Adipocyte (in vitro differentiated cells): Measurements from ENCODE around the gene MINDY2.
A peak's percentile ranks its signal among the peaks of the same experiment; 100 is the strongest.
"Not testable (repeated sequence)": the region's sequence is repeated elsewhere in the genome, so short reads cannot be mapped to it uniquely, and the experiment has no call there.

ENCODE experiments used
- DNase-seq: peaks from one replicate; pipeline ENCODE4 v3.0.0-alpha.2; 2015; ENCODE audit warnings: low read depth
- H3K27me3 ChIP-seq: replicated peaks from 2 replicates; pipeline ENCODE4 v1.7.0; 2013; ENCODE audit warnings: mild to moderate bottlenecking, low read length, moderate library complexity; ENCODE audit not compliant: control insufficient read depth, insufficient read depth
- H3K36me3 ChIP-seq: 2 replicates; pipeline ENCODE4 v1.7.0; 2013; ENCODE audit warnings: low read length, mild to moderate bottlenecking, moderate library complexity; ENCODE audit not compliant: control insufficient read depth, insufficient read depth, severe bottlenecking
- H3K4me1 ChIP-seq: 2 replicates; pipeline ENCODE4 v1.7.0; 2013; ENCODE audit warnings: mild to moderate bottlenecking, low read length, moderate library complexity; ENCODE audit not compliant: control insufficient read depth, insufficient read depth
- H3K4me3 ChIP-seq: 2 replicates; pipeline ENCODE4 v1.7.0; 2013; ENCODE audit warnings: mild to moderate bottlenecking, low read length, moderate library complexity
- H3K9ac ChIP-seq: 2 replicates; pipeline ENCODE4 v1.7.0; 2013; ENCODE audit warnings: mild to moderate bottlenecking, low read length, moderate library complexity
- H3K9me3 ChIP-seq: 2 replicates; pipeline ENCODE4 v1.7.0; 2013; ENCODE audit warnings: mild to moderate bottlenecking, low read length, moderate library complexity; ENCODE audit not compliant: control insufficient read depth

Gene MINDY2

GRCh38 chr15:58840048-58840447, 68.9 kb downstream of the MINDY2 start:
- H3K27me3 ChIP-seq, result no peaks in the 10 kb centered on the region
- H3K36me3 ChIP-seq, result peaks cover 3% of the 10 kb centered on the region
- no peak overlapping the region for H3K9ac ChIP-seq
- no peaks in the 10 kb centered on the region for H3K9me3 ChIP-seq
- no peak for DNase-seq
- no peaks in the 10 kb centered on the region for H3K4me1 ChIP-seq
- H3K4me3 ChIP-seq, result no peak overlapping the region

DNA sequence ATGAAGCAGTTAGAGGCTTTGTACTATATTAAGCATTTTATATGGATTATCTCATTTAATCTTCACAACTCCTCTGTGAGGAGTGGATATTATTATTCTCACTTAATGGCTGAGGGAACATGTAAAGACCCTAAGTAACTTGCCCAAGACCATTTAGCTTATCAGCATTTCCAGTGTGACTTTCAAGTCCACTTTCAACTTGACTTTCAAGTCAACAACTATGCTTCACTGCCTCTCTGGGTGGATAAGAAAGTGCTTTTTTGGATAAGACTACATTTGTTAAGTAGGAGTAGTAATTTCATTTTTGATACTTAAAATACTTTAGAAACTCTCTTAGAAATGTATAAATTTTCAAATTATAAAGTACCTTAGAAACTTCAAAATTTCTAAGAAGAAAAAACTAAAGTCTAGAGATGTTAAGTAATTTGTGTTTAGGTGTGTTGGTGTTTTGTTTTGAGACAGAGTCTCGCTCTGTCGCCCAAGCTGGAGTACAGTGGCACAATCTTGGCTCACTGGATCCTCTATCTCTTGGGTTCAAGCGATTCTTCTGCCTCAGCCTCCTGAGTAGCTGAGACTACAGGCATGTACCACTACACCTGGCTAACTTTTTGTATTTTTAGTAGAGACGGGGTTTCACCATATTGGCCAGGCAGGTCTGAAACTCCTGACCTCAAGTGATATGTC, 71.8 kb downstream of the MINDY2 start:
- no peak for DNase-seq
- H3K27me3 ChIP-seq, result no peaks in the 10 kb centered on the region
- H3K9me3 ChIP-seq, result no peaks in the 10 kb centered on the region
- no peaks in the 10 kb centered on the region for H3K4me1 ChIP-seq
- H3K36me3 ChIP-seq, result peaks cover 13% of the 10 kb centered on the region
- no peak overlapping the region for H3K4me3 ChIP-seq
- no peak overlapping the region for H3K9ac ChIP-seq

DNA sequence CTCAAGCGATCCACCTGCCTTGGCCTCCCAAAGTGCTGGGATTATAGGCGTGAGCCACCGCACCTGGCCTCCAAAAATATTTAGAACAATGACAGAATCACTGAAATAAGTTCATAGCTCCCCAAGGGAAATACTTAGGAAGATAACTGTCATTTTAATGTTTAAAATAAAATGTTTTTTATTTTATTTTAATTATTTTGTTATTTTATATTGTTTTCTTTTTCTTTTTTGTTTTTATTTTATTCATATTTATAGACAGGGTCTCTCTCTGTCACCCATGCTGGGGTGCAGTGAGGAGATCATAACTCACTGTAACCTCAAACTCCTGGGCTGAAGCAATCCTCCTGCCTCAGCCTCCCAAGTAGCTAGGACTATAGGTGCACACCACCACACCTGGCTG, 80.1 kb downstream of the MINDY2 start:
- DNase-seq, H3K4me1 ChIP-seq, H3K9me3 ChIP-seq, H3K27me3 ChIP-seq, H3K4me3 ChIP-seq, H3K9ac ChIP-seq: not testable (repeated sequence)
- H3K36me3 ChIP-seq, result peaks cover 13% of the 10 kb centered on the region

DNA sequence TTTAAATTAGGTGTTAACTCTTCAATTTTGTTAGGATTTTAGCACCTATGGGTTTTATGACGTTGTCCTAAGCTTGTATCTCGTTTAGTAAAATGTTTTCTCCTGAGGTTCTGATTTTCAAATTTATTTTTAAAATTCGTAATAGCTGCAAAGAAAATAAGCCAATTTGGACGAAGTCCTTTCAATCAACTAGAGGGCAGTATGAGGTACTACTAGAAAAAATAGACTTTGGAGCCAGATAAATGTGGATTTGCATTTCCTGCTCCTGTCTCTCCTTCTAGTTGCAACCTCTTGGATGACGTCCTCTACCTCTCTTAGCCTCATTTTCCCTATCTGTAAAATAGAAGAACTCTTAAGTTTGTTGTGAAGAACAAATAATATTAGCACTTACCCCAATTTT, 81.2 kb downstream of the MINDY2 start:
- Histone ChIP-seq H3K4me3 (no peak overlapping the region), H3K4me1 (no peaks in the 10 kb centered on the region), H3K9ac (no peak overlapping the region), H3K27me3 (no peaks in the 10 kb centered on the region), H3K9me3 (no peaks in the 10 kb centered on the region), H3K36me3 (peaks cover 12% of the 10 kb centered on the region)
- no peak for DNase-seq

- H3K4me3 ChIP-seq, result no peak overlapping the region
Observed at GRCh38 chr15:58854593-58854992, 83.5 kb downstream of the MINDY2 start.

GRCh38 chr15:58856086-58856485, 85.0 kb downstream of the MINDY2 start:
- Histone ChIP-seq H3K36me3 (peaks cover 6% of the 10 kb centered on the region), H3K4me3 (no peak overlapping the region), H3K9ac (no peak overlapping the region), H3K9me3 (no peaks in the 10 kb centered on the region), H3K27me3 (no peaks in the 10 kb centered on the region), H3K4me1 (no peaks in the 10 kb centered on the region)
- DNase-seq, result peak; percentile 24

More at GRCh38 chr15:58854593-58854992, 83.5 kb downstream of the MINDY2 start:
- Histone ChIP-seq H3K9me3 (no peaks in the 10 kb centered on the region), H3K27me3 (no peaks in the 10 kb centered on the region), H3K9ac (no peak overlapping the region), H3K4me1 (no peaks in the 10 kb centered on the region), H3K36me3 (peaks cover 6% of the 10 kb centered on the region)
- DNase-seq, result no peak

DNA sequence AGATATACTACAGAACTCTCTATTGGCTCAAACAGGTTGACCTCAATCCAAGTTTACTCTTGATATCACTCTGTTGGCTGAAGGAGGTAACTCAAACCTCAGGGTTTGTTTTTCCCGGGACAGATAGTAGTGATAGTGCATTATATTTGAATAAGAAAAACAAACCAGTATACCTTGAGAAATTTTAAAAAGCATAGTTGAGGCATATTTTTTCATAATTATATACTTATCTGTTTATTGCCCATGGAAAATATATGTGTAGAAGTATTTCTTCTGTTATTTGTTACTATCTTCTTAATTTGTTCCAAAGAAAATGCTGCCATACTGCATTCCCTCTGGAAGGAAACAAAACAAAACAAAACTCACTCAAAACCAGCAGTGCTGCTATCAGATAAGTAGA, 85.5 kb downstream of the MINDY2 start:
- DNase-seq, H3K36me3 ChIP-seq: not testable (repeated sequence)

GRCh38 chr15:58862326-58862725, 91.2 kb downstream of the MINDY2 start:
- Histone ChIP-seq H3K4me1 (peaks cover 5% of the 10 kb centered on the region), H3K9me3 (no peaks in the 10 kb centered on the region), H3K4me3 (no peak overlapping the region), H3K9ac (no peak overlapping the region), H3K27me3 (no peaks in the 10 kb centered on the region), H3K36me3 (no peaks in the 10 kb centered on the region)
- no peak for DNase-seq

More for the DNA sequence above, 85.5 kb downstream of the MINDY2 start:
- H3K4me3 ChIP-seq, H3K4me1 ChIP-seq, H3K27me3 ChIP-seq, H3K9ac ChIP-seq, H3K9me3 ChIP-seq: not testable (repeated sequence)

DNA sequence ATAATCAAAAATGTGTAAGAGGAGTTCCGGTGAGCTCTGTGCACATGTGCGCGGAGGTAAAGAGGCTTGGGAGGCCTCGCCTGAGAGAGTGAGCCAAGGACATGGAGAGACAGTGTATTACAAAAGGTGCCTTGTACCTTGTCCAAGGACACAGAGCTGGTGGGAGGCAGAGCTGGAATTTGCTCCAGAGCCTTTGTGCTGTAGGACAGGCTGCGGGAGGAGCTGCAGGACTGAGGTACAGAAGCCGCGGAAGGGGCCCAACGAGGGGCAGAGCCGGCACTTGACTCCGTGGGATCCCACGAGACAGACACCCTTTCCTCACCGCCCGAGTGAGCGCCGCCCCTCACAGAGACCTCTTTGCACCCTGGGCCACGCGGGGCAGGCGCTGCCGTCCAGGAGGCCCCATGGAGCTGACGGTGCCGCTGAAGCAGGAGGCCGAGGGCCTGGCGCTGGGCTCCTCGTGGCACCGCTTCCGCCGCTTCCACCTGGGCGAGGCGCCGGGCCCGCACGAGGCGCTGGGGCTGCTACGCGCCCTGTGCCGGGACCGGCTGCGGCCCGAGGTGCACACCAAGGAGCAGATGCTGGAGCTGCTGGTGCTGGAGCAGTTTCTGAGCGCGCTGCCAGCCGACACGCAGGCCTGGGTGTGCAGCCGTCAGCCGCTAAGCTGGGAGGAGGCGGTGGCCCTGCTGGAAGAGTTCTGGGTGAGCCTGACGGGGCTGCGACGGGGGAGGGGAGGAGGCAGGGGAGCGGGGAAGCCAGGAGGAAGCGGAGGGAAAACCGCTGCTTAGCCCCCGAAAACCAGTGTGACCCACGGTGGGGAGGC, 93.7 kb downstream of the MINDY2 start:
- Histone ChIP-seq H3K4me1 (peaks cover 5% of the 10 kb centered on the region), H3K36me3 (no peaks in the 10 kb centered on the region), H3K27me3 (no peaks in the 10 kb centered on the region), H3K9ac (peak overlapping the region; percentile 70), H3K4me3 (peak overlapping the region; percentile 72), H3K9me3 (no peaks in the 10 kb centered on the region)
- DNase-seq, result no peak

GRCh38 chr15:58865425-58865880, 94.4 kb downstream of the MINDY2 start:
- H3K4me3 ChIP-seq, result peak overlapping the region; percentile 72
- no peaks in the 10 kb centered on the region for H3K36me3 ChIP-seq
- no peaks in the 10 kb centered on the region for H3K9me3 ChIP-seq
- DNase-seq, result no peak
- peaks cover 8% of the 10 kb centered on the region for H3K4me1 ChIP-seq
- H3K27me3 ChIP-seq, result no peaks in the 10 kb centered on the region
- peak overlapping the region; percentile 70 for H3K9ac ChIP-seq

GRCh38 chr15:58867926-58868325, 96.8 kb downstream of the MINDY2 start:
- no peak overlapping the region for H3K9ac ChIP-seq
- H3K4me1 ChIP-seq, result peaks cover 8% of the 10 kb centered on the region
- no peaks in the 10 kb centered on the region for H3K9me3 ChIP-seq
- H3K36me3 ChIP-seq, result no peaks in the 10 kb centered on the region
- no peaks in the 10 kb centered on the region for H3K27me3 ChIP-seq
- no peak overlapping the region for H3K4me3 ChIP-seq
- no peak for DNase-seq
